ENCODE measurements around the gene PRR16. TPM values are rescaled to one million over a fixed set of nuclear protein-coding genes. Genes with fewer than 3 reads are reported as not detected.
A peak's percentile ranks its signal among the peaks of the same experiment; 100 is the strongest.
"Not testable (repeated sequence)": the region's sequence is repeated elsewhere in the genome, so short reads cannot be mapped to it uniquely, and the experiment has no call there.

The PRR16 gene
- polyA plus RNA-seq, 6 donors from 2014 or later, result 0.14 to 0.29 TPM; not detected in 4

DNA sequence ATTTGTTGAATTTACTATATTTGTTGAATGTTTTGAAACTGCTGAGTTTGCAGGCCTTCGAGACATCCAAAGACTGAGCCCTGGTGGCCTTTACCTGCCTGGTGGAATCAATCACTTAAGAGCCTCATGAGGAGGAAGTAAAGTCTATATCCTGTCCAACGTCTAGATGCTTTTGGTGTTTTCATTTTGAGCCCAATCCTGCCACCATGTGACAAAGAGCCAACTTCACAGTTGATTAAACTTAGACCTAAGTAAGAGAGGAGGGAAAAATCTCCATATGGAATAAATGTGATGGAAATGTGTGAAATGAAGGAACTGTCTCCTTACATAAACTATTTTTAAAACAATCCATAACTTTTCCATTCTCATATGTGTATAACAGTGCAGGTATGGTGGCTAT is 220.1 kb downstream of the PRR16 start:
- Mint-ChIP-seq H3K27ac (no peak overlapping the region), H3K4me3 (no peak overlapping the region), H3K4me1 (no peaks in the 10 kb centered on the region), H3K9me3 (peaks cover 0 to 4% (median 0%) of the 10 kb centered on the region in 7 donors), H3K36me3 (no peaks in the 10 kb centered on the region), H3K27me3 (no peaks in the 10 kb centered on the region)
- ATAC-seq (ENCODE audit: low read depth in 2 of 2) (no peak), DNase-seq (no peak)

DNA sequence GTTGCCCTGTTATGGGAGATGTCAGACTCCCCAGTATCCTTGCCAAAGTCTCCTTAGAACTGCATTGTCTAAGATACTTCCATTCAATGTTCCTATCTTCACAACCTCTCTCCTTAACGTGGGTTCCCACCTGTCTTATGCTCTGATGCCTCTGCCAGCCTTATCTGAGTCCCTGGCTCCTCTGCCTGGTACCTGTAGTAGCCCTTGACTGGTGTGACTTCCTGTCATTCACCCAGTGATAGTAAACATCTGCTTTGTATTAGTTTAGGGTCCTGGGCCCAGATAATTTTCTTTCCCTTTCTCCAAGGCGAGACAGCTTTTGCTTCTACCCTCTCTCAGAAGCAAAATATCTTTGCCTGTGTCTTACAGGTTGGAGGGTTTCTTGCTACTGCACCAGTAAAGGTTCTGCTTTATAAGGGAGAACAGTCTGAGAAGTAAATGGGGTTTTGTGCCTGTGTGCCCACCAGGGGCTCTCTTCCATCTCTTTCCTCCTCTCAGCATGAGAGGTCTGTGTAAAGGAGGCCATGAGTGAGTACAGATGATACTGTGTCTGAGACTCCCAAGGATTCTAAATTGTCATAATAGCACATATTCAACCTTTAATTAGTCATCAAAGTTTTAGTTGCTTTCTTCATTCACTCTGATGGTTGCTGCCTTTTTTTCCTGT is 220.8 kb downstream of the PRR16 start:
- ATAC-seq (ENCODE audit: low read depth in 2 of 2), result no peak
- Mint-ChIP-seq H3K36me3 (no peaks in the 10 kb centered on the region), H3K27me3 (no peaks in the 10 kb centered on the region), H3K4me3 (no peak overlapping the region), H3K4me1 (no peaks in the 10 kb centered on the region), H3K27ac (no peak overlapping the region), H3K9me3 (peaks cover 0 to 4% (median 0%) of the 10 kb centered on the region in 7 donors)
- DNase-seq, result no peak

DNA sequence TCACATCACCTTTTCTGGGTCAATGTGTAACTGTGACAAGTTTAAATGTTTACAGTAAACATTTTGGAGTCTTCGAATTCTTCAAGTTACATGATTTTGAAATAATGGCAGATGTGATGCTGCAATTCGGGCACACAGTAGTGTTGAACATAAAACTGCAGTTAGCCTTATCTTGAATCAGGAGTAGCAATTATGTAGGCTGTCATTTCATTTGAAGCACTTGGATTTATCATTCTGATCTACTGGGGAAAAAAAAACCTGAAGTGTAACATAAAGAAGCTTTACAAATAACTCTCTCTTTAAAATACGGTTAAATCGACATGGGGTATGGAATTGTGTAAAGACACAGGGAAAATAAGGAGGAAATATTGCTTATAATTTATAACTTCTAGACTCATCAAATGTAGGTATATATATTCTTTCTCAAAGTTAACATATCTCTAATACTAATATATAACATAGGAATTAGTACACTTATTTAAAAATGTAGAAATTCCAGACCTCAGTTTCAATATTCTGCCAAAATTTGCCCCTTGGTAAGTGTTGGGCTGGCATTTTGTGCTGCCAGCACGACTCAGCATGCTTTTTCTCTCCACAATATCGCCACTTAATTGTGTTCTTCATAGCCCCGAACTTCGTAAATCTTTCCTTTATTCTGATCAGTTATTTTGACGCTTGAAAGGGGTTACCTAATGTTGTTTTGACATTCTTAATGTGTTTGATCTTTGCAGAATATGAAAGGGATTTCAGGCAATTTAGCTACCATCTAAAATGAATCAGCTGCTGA is 226.7 kb downstream of the PRR16 start:
- Mint-ChIP-seq H3K27ac (no peak overlapping the region), H3K4me1 (no peaks in the 10 kb centered on the region), H3K27me3 (no peaks in the 10 kb centered on the region), H3K36me3 (no peaks in the 10 kb centered on the region), H3K4me3 (no peak overlapping the region), H3K9me3 (peaks cover 0 to 4% (median 1%) of the 10 kb centered on the region in 7 donors)
- DNase-seq, result no peak
- no peak for ATAC-seq (ENCODE audit: low read depth in 2 of 2)

DNA sequence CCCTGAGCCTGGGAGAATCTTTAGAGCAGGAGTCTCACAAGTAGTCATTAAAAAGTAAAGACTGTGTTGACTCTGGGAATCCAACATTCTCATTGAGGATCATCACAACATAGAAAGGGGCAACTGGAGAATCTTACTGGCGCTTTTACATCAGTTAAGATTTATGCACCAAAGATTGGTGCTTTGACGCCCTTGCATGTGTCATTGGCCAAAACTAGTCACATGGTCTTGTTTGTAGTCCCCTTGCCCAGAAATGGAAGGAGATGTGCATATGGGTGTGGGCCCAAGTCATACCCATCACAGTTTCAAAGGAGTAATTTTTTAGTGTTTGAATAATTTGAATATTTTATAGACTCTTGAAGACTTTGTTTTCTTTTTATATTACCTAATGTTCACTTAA is 228.2 kb downstream of the PRR16 start:
- no peak overlapping the region for H3K4me3 Mint-ChIP-seq
- H3K4me1 Mint-ChIP-seq, result no peaks in the 10 kb centered on the region
- peaks cover 0 to 4% (median 0%) of the 10 kb centered on the region in 7 donors for H3K9me3 Mint-ChIP-seq

DNA sequence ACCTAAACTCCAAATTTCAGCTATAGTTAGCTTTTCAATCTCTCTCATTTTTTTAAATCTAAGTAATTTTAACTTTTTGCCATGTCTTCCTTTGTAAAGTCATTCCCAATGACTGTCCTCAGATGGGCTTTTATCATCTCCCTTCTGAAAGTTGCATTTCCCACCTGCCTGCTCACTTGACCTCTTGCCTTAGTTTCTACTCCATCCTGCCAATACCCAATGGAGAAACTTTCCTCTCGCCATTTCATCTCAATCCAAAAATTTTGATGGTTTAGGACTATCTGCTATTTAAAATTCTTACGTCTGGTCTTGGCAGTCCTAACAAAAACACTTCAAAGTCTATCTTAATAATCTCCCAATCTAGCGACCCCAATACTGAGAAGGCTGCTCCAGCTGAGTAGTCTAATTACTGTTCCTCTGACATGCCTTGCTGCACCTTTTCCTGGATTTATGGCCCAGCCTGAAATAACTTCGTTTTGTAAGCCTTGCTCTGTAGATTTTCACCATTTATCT is 231.3 kb downstream of the PRR16 start:
- no peaks in the 10 kb centered on the region for H3K4me1 Mint-ChIP-seq
- no peaks in the 10 kb centered on the region for H3K36me3 Mint-ChIP-seq
- DNase-seq (no peak), ATAC-seq (ENCODE audit: low read depth in 2 of 2) (no peak)
- H3K27ac Mint-ChIP-seq, result no peak overlapping the region
- H3K4me3 Mint-ChIP-seq, result no peak overlapping the region
- no peaks in the 10 kb centered on the region for H3K27me3 Mint-ChIP-seq
- peaks cover 0 to 11% (median 2%) of the 10 kb centered on the region in 7 donors for H3K9me3 Mint-ChIP-seq

More for the DNA sequence above, 228.2 kb downstream of the PRR16 start:
- H3K36me3 Mint-ChIP-seq, result no peaks in the 10 kb centered on the region
- H3K27me3 Mint-ChIP-seq, result no peaks in the 10 kb centered on the region
- no peak overlapping the region for H3K27ac Mint-ChIP-seq
- no peak for ATAC-seq (ENCODE audit: low read depth in 2 of 2)
- DNase-seq, result no peak

DNA sequence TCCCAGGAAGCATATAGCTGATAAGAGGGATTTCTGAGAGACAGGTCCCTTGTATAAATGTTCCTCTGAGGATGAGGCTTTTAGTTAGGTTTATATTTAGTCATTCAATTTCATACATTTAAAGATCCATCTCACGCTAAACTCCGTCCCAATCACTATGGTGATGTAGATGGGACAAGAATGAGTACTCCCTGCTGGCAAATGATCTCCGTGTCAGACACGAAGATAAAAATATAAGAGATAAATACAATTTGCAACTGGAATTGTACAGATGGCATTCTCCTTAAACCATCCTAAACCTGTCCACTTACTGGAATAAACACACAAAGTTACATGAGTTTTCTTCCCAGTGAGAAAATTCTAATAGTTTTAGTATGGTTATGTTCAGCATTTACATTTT is 233.0 kb downstream of the PRR16 start:
- Mint-ChIP-seq H3K27me3 (peaks cover 8 to 10% (median 10%) of the 10 kb centered on the region in 3 donors), H3K4me1 (no peaks in the 10 kb centered on the region), H3K36me3 (peaks cover 0 to 10% of the 10 kb centered on the region in 2 donors), H3K9me3 (peaks cover 0 to 19% (median 2%) of the 10 kb centered on the region in 7 donors), H3K27ac (no peak overlapping the region), H3K4me3 (no peak overlapping the region)
- ATAC-seq (ENCODE audit: low read depth in 2 of 2) (no peak), DNase-seq (no peak)

DNA sequence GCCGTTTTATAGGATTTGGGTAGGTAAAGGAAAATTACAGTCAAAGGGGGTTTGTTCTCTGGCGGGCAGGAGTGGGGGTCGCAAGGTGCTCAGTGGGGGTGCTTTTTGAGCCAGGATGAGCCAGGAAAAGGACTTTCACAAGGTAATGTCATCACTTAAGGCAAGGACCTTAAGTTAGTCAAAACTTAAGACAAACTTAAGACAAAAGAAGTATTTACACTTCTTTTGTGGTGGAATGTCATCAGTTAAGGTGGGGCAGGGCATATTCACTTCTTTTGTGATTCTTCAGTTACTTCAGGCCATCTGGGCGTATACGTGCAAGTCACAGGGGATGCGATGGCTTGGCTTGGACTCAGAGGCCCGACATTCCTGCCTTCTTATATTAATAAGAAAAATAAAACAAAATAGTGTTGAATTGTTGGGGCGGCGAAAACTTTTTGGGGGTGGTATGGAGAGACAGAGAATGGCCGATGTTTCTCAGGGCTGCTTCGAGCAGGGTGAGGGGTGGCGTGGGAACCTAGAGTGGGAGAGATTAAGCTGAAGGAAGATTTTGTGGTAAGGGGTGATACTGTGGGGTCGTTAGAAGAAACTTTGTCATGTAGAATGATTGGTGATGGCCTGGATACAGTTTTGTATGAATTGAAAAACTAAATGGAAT is 233.7 kb downstream of the PRR16 start:
- Mint-ChIP-seq H3K36me3 (peaks cover 0 to 12% of the 10 kb centered on the region in 2 donors), H3K27me3 (peaks cover 8 to 17% (median 14%) of the 10 kb centered on the region in 3 donors), H3K9me3 (peaks cover 0 to 23% (median 2%) of the 10 kb centered on the region in 7 donors)
- not testable (repeated sequence) for DNase-seq; H3K27ac Mint-ChIP-seq; H3K4me3 Mint-ChIP-seq; ATAC-seq (ENCODE audit: low read depth in 2 of 2); H3K4me1 Mint-ChIP-seq

DNA sequence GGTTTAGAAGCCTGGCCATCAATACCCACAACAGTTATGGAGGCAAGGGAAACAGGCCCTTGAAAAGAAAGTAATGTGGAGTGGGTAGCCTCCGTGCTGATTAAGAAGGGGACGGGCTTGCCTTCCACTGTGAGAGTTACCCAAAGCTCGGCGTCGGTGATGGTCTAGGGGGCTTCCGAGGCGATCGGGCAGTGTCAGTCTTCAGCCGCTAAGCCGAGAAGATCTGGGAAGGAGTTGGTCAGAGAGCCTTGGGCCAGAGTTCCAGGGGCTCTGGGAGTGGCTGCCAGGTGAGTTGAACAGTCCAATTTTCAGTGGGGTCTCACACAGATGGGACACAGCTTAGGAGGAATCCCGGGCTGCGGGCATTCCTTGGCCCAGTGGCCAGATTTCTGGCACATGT is 236.6 kb downstream of the PRR16 start:
- H3K4me3 Mint-ChIP-seq; H3K27ac Mint-ChIP-seq; DNase-seq; H3K4me1 Mint-ChIP-seq; ATAC-seq (ENCODE audit: low read depth in 2 of 2): not testable (repeated sequence)
- Mint-ChIP-seq H3K36me3 (peaks cover 0 to 12% of the 10 kb centered on the region in 2 donors), H3K9me3 (peaks cover 0 to 24% (median 2%) of the 10 kb centered on the region in 7 donors), H3K27me3 (peaks cover 8 to 19% (median 14%) of the 10 kb centered on the region in 3 donors)

DNA sequence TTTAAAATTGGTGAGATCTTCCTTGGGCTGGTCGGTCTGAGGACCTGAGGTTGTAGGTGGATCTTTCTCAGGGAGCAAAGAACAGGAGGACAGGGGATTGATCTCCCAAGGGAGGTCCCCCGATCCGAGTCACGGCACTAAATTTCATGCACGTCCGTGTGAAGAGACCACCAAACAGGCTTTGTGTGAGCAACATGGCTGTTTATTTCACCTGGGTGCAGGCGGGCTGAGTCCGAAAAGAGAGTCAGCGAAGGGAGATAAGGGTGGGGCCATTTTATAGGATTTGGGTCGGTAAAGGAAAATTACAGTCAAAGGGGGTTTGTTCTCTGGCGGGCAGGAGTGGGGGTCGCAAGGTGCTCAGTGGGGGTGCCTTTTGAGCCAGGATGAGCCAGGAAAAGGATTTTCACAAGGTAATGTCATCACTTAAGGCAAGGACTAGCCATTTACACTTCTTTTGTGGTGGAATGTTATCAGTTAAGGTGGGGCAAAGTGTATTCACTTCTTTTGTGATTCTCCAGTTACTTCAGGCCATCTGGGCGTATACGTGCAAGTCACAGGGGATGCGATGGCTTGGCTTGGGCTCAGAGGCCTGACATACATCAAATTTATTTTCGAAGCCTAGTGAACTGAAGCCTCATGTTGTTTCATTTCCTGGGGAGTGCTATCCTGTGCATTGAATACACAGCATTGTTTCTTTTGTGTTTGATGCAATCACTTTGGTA is 238.9 kb downstream of the PRR16 start:
- H3K27ac Mint-ChIP-seq, result peak overlapping the region in 1 of 6 donors; percentile 5
- not testable (repeated sequence) for H3K4me1 Mint-ChIP-seq; H3K4me3 Mint-ChIP-seq; DNase-seq; ATAC-seq (ENCODE audit: low read depth in 2 of 2)
- H3K27me3 Mint-ChIP-seq, result peaks cover 8 to 19% (median 14%) of the 10 kb centered on the region in 3 donors
- peaks cover 0 to 12% of the 10 kb centered on the region in 2 donors for H3K36me3 Mint-ChIP-seq
- H3K9me3 Mint-ChIP-seq, result peaks cover 0 to 24% (median 0%) of the 10 kb centered on the region in 7 donors

DNA sequence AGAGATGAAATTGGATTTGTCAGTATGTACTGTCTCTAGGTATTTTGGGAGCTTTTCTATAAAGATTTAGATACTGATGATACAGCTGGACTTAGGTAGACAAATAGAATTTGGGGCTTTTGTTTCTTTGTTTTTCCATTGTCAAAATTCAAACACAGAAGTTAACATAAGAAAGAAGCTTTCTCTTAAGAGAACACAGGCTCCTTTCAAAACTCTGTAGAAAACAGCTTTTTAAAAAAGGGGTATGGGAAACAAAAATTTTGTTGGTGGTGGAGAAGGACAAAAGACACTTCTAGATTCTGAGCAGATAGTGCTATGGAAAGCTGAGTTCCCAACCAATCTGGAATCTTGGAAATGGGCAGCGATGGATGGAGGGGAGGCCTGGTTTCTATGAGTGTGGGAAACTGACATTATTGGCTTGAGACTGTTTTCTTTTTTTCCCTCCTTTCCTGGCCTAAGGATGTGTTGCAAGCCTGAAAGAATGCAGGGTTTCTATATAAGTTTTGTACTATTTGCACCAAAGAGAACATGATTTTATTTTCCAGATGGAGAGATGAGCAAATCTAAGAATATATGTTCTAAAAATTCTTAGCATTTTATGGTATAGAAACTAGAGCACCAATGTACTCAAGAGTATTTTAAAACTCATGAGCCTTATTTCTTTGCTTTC is 240.0 kb downstream of the PRR16 start:
- no peak overlapping the region for H3K27ac Mint-ChIP-seq
- no peaks in the 10 kb centered on the region for H3K4me1 Mint-ChIP-seq
- H3K36me3 Mint-ChIP-seq, result peaks cover 0 to 12% of the 10 kb centered on the region in 2 donors
- ATAC-seq (ENCODE audit: low read depth in 2 of 2) (no peak), DNase-seq (no peak)
- H3K9me3 Mint-ChIP-seq, result peaks cover 0 to 23% (median 0%) of the 10 kb centered on the region in 7 donors
- H3K4me3 Mint-ChIP-seq, result no peak overlapping the region
- peaks cover 8 to 19% (median 14%) of the 10 kb centered on the region in 3 donors for H3K27me3 Mint-ChIP-seq

DNA sequence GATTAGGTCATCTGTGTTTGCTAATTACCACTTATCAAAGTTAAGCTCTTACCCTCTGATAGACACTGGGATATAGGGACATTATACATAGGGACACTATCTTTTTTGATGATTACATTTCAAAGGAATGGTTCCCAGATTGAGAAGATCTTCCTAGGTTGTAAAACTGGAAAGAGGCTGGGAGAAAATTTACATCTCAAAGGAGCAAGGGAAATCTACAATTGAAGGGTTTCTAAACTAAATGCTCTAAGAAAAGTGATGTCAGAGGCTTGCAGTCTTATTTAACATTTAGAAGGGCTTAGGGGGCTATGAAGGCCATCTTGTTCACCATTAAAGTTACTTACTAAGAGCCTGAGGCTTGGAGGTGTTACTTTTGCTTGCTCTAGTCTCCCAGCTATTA is 242.8 kb downstream of the PRR16 start:
- DNase-seq (no peak), ATAC-seq (ENCODE audit: low read depth in 2 of 2) (no peak)
- H3K4me1 Mint-ChIP-seq, result no peaks in the 10 kb centered on the region
- H3K36me3 Mint-ChIP-seq, result peaks cover 0 to 5% of the 10 kb centered on the region in 2 donors
- peaks cover 0 to 6% (median 3%) of the 10 kb centered on the region in 7 donors for H3K9me3 Mint-ChIP-seq
- no peak overlapping the region for H3K27ac Mint-ChIP-seq
- peaks cover 2 to 11% (median 7%) of the 10 kb centered on the region in 3 donors for H3K27me3 Mint-ChIP-seq
- no peak overlapping the region for H3K4me3 Mint-ChIP-seq

DNA sequence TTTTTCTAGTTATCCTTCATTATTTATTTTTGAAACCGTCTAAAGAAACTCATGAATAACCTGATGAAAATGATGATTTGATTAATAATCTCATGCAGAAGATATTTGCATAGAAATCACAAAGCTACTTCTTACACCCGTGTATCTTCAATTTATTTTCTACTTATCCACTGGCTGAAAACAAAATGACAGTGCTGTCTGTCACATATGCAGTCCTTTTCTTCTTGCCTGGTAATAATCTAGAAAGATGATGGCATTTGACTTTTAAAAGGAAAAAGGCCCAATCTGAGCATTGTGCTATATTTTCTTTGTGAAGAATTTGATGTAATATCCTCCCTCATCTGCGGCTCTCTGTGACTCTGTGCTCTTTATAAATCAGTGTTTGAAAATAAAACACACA is 253.3 kb downstream of the PRR16 start:
- Mint-ChIP-seq H3K36me3 (no peaks in the 10 kb centered on the region), H3K9me3 (peaks cover 0 to 7% (median 0%) of the 10 kb centered on the region in 7 donors), H3K4me1 (no peaks in the 10 kb centered on the region), H3K27me3 (no peaks in the 10 kb centered on the region), H3K27ac (no peak overlapping the region), H3K4me3 (no peak overlapping the region)
- no peak for ATAC-seq (ENCODE audit: low read depth in 2 of 2)
- DNase-seq, result no peak

Data from naive B cell (primary cell).